Left lung (tissue), 10 donors: ENCODE results near the gene TMA7. TPM values are rescaled to one million over a fixed set of nuclear protein-coding genes. Genes with fewer than 3 reads are reported as not detected.
"Not testable (repeated sequence)": the region's sequence is repeated elsewhere in the genome, so short reads cannot be mapped to it uniquely, and the experiment has no call there.

Source experiments
- ATAC-seq: fragments of 200-7000 bp; cut with Tn5 transposase; one replicate; pipeline ENCODE4 v1.9.1; 2020; ENCODE audit warnings: moderate library complexity
- DNase-seq, 4 donors: peaks; one replicate each; pipeline ENCODE4 v3.0.0-alpha.2; 2013 to 2020
- H3K27ac ChIP-seq, 2 donors: fragments of 200-600 bp; sonication (generic) in 1 of 2; one replicate each; pipeline versions ENCODE4 v1.5.0 to v1.8.0; 2020 to 2021
- H3K27me3 ChIP-seq, 2 donors: fragments of 200-600 bp; sonication (generic) in 1 of 2; one replicate each; pipeline versions ENCODE4 v1.5.0 to v1.8.0; 2020 to 2021
- H3K36me3 ChIP-seq, 2 donors: fragments of 200-600 bp; sonication (generic) in 1 of 2; one replicate each; pipeline versions ENCODE4 v1.5.0 to v1.8.0; 2020 to 2021
- H3K4me1 ChIP-seq, 2 donors: fragments of 200-600 bp; one replicate each; pipeline ENCODE4 v1.8.0; 2021
- H3K4me3 ChIP-seq, 2 donors: fragments of 200-600 bp; sonication (generic) in 1 of 2; one replicate each; pipeline versions ENCODE4 v1.5.0 to v1.8.0; 2020 to 2021; ENCODE audit warnings: mild to moderate bottlenecking in 1 of 2
- H3K9me3 ChIP-seq, 2 donors: fragments of 200-600 bp; sonication (generic) in 1 of 2; one replicate each; pipeline versions ENCODE4 v1.5.0 to v1.8.0; 2020 to 2021
- CTCF ChIP-seq, 2 donors: fragments of 200-600 bp; sonication (generic) in 1 of 2; IDR thresholded peaks; one replicate each; pipeline versions ENCODE4 v1.5.0 to v1.8.0; 2021; ENCODE audit warnings: antibody characterized with exemption in 2 of 2
- intact Hi-C, 2 donors: fragments of 100-400 bp; cut with DNase I; formaldehyde crosslinking; loops; one replicate each; pipeline versions ENCODE4 v1.11.2 to v1.14.2; 2022
- polyA plus RNA-seq, 6 donors: library from polyadenylated mRNA; unstranded; fragments of 120-200 nt; gene quantifications; one replicate each; pipeline ENCODE4 v1.2.1, GENCODE V29; 2013; ENCODE audit not compliant: insufficient read length in 6 of 6
- total RNA-seq, 2 donors: library from RNA; stranded (reverse); fragmentation: NEBNext Ultra II Directional; extraction: Animal tissue kit (Norgen Biotek cat#: 25700); gene quantifications; one replicate each; pipeline ENCODE4 v1.2.1, GENCODE V29; 2021
- donor health status: DM: no; HTN: yes; CAD: no.
- donor health status: DM: no; HTN: no; CAD: no.

Gene TMA7
- total and polyA plus RNA-seq, 8 donors = 174 to 288 (median 253) TPM

GRCh38 chr3:48474619-48475018 is 34.6 kb downstream of the TMA7 start:
- Histone ChIP-seq H3K36me3 (peaks cover 0 to 45% of the 10 kb centered on the region in 2 donors), H3K4me1 (peaks cover 20 to 47% of the 10 kb centered on the region in 2 donors), H3K4me3 (no peak overlapping the region), H3K9me3 (no peaks in the 10 kb centered on the region), H3K27me3 (no peaks in the 10 kb centered on the region), H3K27ac (no peak overlapping the region)
- DNase-seq (no peak), ATAC-seq (no peak)
- TF ChIP-seq CTCF (IDR thresholded peaks at IDR 0.05) = no peak
- intact Hi-C loops = no loop called here

GRCh38 chr3:48475188-48475587 is 35.1 kb downstream of the TMA7 start:
- no peak for TF ChIP-seq CTCF (IDR thresholded peaks at IDR 0.05)
- no peaks in the 10 kb centered on the region for H3K9me3 ChIP-seq

GRCh38 chr3:48476426-48477053 is 36.5 kb downstream of the TMA7 start:
- Histone ChIP-seq H3K4me3 (no peak overlapping the region), H3K27me3 (no peaks in the 10 kb centered on the region), H3K27ac (no peak overlapping the region), H3K4me1 (peaks cover 14 to 31% of the 10 kb centered on the region in 2 donors), H3K9me3 (no peaks in the 10 kb centered on the region), H3K36me3 (peaks cover 0 to 36% of the 10 kb centered on the region in 2 donors)
- ATAC-seq (no peak), DNase-seq (no peak)
- no peak for TF ChIP-seq CTCF (IDR thresholded peaks at IDR 0.05)
- intact Hi-C loops = no loop called here

More at GRCh38 chr3:48475188-48475587, 35.1 kb downstream of the TMA7 start:
- H3K27me3 ChIP-seq = no peaks in the 10 kb centered on the region
- H3K4me3 ChIP-seq = no peak overlapping the region
- peaks cover 16 to 44% of the 10 kb centered on the region in 2 donors for H3K4me1 ChIP-seq
- no peak overlapping the region for H3K27ac ChIP-seq
- no peak for ATAC-seq
- peaks cover 0 to 39% of the 10 kb centered on the region in 2 donors for H3K36me3 ChIP-seq
- no peak for DNase-seq
- intact Hi-C loops = no loop called here

- intact Hi-C loops = no loop called here
- ATAC-seq (no peak), DNase-seq (no peak)
- H3K4me1 ChIP-seq = peaks cover 5 to 18% of the 10 kb centered on the region in 2 donors
- H3K27ac ChIP-seq = peak overlapping the region in 1 of 2 donors; percentile 23
- H3K9me3 ChIP-seq = no peaks in the 10 kb centered on the region
- no peak overlapping the region for H3K4me3 ChIP-seq
- peaks cover 0 to 36% of the 10 kb centered on the region in 2 donors for H3K36me3 ChIP-seq
- no peaks in the 10 kb centered on the region for H3K27me3 ChIP-seq
- no peak for TF ChIP-seq CTCF (IDR thresholded peaks at IDR 0.05)
Observed at GRCh38 chr3:48477959-48478520, 38.0 kb downstream of the TMA7 start.

- DNase-seq = no peak
- no peak for TF ChIP-seq CTCF (IDR thresholded peaks at IDR 0.05)
- no peaks in the 10 kb centered on the region for H3K9me3 ChIP-seq
- peaks cover 0 to 36% of the 10 kb centered on the region in 2 donors for H3K36me3 ChIP-seq
- ATAC-seq = no peak
- H3K27me3 ChIP-seq = no peaks in the 10 kb centered on the region
- no peak overlapping the region for H3K4me3 ChIP-seq
- H3K27ac ChIP-seq = peak overlapping the region in 1 of 2 donors; percentile 23
- intact Hi-C loops = no loop called here
- H3K4me1 ChIP-seq = peaks cover 0 to 9% of the 10 kb centered on the region in 2 donors
Observed at GRCh38 chr3:48478626-48479555, 38.8 kb downstream of the TMA7 start.

GRCh38 chr3:48480891-48481290 is 40.8 kb downstream of the TMA7 start:
- H3K27ac ChIP-seq, H3K4me3 ChIP-seq, H3K9me3 ChIP-seq, ATAC-seq, H3K4me1 ChIP-seq, DNase-seq, H3K27me3 ChIP-seq, intact Hi-C loops: not testable (repeated sequence)
- H3K36me3 ChIP-seq = peaks cover 0 to 26% of the 10 kb centered on the region in 2 donors

GRCh38 chr3:48482822-48483221 is 42.8 kb downstream of the TMA7 start:
- H3K4me3 ChIP-seq, H3K4me1 ChIP-seq, intact Hi-C loops, H3K9me3 ChIP-seq, H3K27me3 ChIP-seq, H3K27ac ChIP-seq, H3K36me3 ChIP-seq, ATAC-seq: not testable (repeated sequence)
- peak in 1 of 4 donors; percentile 5 for DNase-seq
